Caco-2 (cell line): ENCODE results near the gene DBH. TPM values are rescaled to one million over a fixed set of nuclear protein-coding genes. Genes with fewer than 3 reads are reported as not detected.

Experiments
- BruUV-seq: library from RNA; stranded (reverse); fragments of 400-500 nt; replicated peaks from 2 replicates; lab custom pipeline; 2021; lab: Mats Ljungman, UMichigan
- CTCF ChIA-PET: fragments of 300-600 bp; sonication (Branson Sonifier 250); formaldehyde crosslinking; loops from one replicate; lab custom pipeline; 2022; ENCODE audit warnings: antibody characterized with exemption; lab: Charles Lee
- POLR2A ChIA-PET: fragments of 300-600 bp; sonication (Branson Sonifier 250); formaldehyde crosslinking; loops from one replicate; lab custom pipeline; 2022; ENCODE audit warnings: antibody characterized with exemption; lab: Charles Lee
- DNase-seq, 2 experiments: peaks; one replicate each; pipeline versions ENCODE4 v3.0.0 to v3.0.0-alpha.2; 2020 to 2022
- H3K27me3 ChIP-seq: replicated peaks from 2 replicates; pipeline ENCODE4 v1.6.0; 2011; ENCODE audit warnings: low read length; ENCODE audit not compliant: control insufficient read depth, insufficient read depth
- H3K36me3 ChIP-seq: 2 replicates; pipeline ENCODE4 v1.5.1; 2011; ENCODE audit warnings: low read length; ENCODE audit not compliant: control insufficient read depth, insufficient read depth
- H3K4me1 ChIP-seq: fragments of 250-450 bp; sonication (Bioruptor Pico); 2 replicates; pipeline ENCODE4 v1.5.1; 2020; ENCODE audit warnings: mild to moderate bottlenecking
- H3K4me3 ChIP-seq: 2 replicates; pipeline ENCODE4 v1.5.1; 2011; ENCODE audit warnings: low read depth, mild to moderate bottlenecking, control low read depth, low read length
- H3K9me3 ChIP-seq: fragments of 250-450 bp; sonication (Bioruptor Pico); 2 replicates; pipeline ENCODE4 v1.5.1; 2020; ENCODE audit warnings: mild to moderate bottlenecking, moderate library complexity
- H3K27ac Mint-ChIP-seq: one replicate; pipeline ENCODE4 v1.8.0; 2022; ENCODE audit warnings: mixed read lengths; ENCODE audit not compliant: unreplicated experiment
- H3K27me3 Mint-ChIP-seq: one replicate; pipeline ENCODE4 v1.8.0; 2022; ENCODE audit warnings: mixed read lengths; ENCODE audit not compliant: insufficient read depth, unreplicated experiment
- H3K36me3 Mint-ChIP-seq: one replicate; pipeline ENCODE4 v1.8.0; 2022; ENCODE audit warnings: mild to moderate bottlenecking, mixed read lengths; ENCODE audit not compliant: insufficient read depth, unreplicated experiment
- H3K4me1 Mint-ChIP-seq: one replicate; pipeline ENCODE4 v1.8.0; 2022; ENCODE audit warnings: low read depth, mixed read lengths; ENCODE audit not compliant: unreplicated experiment
- H3K4me3 Mint-ChIP-seq: one replicate; pipeline ENCODE4 v1.8.0; 2022; ENCODE audit warnings: mild to moderate bottlenecking, moderate library complexity, mixed read lengths; ENCODE audit not compliant: unreplicated experiment
- H3K9me3 Mint-ChIP-seq: one replicate; pipeline ENCODE4 v1.8.0; 2022; ENCODE audit warnings: mixed read lengths; ENCODE audit not compliant: unreplicated experiment
- intact Hi-C: fragments of 100-400 bp; cut with micrococcal nuclease; formaldehyde crosslinking; loops from one replicate; pipeline ENCODE4 v1.10.0; 2022; ENCODE audit not compliant: unreplicated experiment
- total RNA-seq: library from RNA; stranded (reverse); gene quantifications from 2 replicates; pipeline ENCODE4 v1.2.3, GENCODE V29; 2022
- TF ChIP-seq, protein P1 (sequence below), 2 experiments: fragments of 200-600 bp in 1 of 2; IDR thresholded peaks; 1 replicate in 1 of 2; 2 replicates in 1 of 2; pipeline versions ENCODE4 v1.5.1 to v1.8.0; 2011 to 2022; ENCODE audit warnings: antibody characterized with exemption in 1 of 2, control low read depth in 1 of 2, inconsistent platforms in 1 of 2, low read depth in 1 of 2, low read length in 1 of 2, mild to moderate bottlenecking in 1 of 2, moderate library complexity in 1 of 2; ENCODE audit not compliant: insufficient read depth in 1 of 2, severe bottlenecking in 1 of 2, unreplicated experiment in 1 of 2

Gene DBH
- total RNA-seq, 1 experiment from 2014 or later, result not detected

DNA sequence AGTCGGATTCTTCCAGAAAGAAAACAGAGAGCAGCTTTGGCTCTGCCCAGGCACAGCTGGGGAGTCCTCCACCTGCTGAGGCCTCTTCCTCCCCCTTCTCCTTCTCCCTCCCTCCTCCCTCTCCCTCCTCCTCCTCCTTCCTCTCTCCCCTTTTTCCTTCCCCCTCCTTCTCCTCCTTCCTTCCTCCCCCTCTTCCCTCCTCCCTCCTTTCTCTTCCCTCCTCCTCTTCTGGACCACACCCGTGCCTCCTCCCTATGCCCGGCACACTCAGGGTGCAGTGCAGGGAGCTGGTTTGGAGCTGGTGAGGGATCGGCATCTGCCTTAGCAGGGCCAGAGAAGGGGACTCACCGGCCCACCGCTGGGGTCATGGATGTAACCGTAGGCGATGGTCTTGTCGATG lies 30.2 kb downstream of the DBH start:
- Histone ChIP-seq H3K9me3 (no peaks in the 10 kb centered on the region; the same call in 1 of the 2 replicates), H3K27me3 (no peaks in the 10 kb centered on the region), H3K4me1 (no peaks in the 10 kb centered on the region), H3K36me3 (no peaks in the 10 kb centered on the region), H3K4me3 (no peak overlapping the region)
- Mint-ChIP-seq H3K36me3 (peaks cover 7% of the 10 kb centered on the region), H3K4me3 (no peak overlapping the region), H3K27me3 (no peaks in the 10 kb centered on the region), H3K27ac (no peak overlapping the region), H3K9me3 (no peaks in the 10 kb centered on the region), H3K4me1 (no peaks in the 10 kb centered on the region)
- no TSS peak for BruUV-seq
- ChIA-PET POLR2A (no interaction called here), CTCF (no interaction called here)
- intact Hi-C loops, result no loop called here
- TF ChIP-seq, protein P1, sequence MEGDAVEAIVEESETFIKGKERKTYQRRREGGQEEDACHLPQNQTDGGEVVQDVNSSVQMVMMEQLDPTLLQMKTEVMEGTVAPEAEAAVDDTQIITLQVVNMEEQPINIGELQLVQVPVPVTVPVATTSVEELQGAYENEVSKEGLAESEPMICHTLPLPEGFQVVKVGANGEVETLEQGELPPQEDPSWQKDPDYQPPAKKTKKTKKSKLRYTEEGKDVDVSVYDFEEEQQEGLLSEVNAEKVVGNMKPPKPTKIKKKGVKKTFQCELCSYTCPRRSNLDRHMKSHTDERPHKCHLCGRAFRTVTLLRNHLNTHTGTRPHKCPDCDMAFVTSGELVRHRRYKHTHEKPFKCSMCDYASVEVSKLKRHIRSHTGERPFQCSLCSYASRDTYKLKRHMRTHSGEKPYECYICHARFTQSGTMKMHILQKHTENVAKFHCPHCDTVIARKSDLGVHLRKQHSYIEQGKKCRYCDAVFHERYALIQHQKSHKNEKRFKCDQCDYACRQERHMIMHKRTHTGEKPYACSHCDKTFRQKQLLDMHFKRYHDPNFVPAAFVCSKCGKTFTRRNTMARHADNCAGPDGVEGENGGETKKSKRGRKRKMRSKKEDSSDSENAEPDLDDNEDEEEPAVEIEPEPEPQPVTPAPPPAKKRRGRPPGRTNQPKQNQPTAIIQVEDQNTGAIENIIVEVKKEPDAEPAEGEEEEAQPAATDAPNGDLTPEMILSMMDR (IDR thresholded peaks at IDR 0.05; ENCODE audit: insufficient read depth in 1 of 2, low read depth in 1 of 2, low read length in 1 of 2, severe bottlenecking in 1 of 2, unreplicated experiment in 1 of 2), result no peak
- DNase-seq, result no peak

DNA sequence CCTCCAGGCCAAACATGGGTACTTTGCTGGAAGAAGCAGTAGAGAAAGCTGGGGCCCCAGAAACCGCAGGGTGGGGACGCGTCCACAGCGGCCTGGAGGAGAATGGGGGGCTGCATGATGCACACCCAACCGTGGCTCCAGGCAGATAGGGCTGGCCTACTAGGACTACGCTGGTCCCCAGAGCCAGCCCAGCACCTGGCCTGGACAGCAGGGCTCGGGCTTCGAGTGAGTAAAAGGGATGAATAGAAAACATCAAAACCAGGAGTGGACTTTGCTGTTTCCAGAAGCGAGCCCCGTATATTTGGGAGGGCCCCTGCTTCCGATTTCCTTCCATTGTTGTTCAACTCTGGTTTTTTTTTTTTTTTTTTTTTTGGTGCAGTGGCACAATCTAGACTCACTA lies 30.7 kb downstream of the DBH start:
- peaks cover 8% of the 10 kb centered on the region for H3K36me3 Mint-ChIP-seq
- ChIA-PET POLR2A (no interaction called here), CTCF (no interaction called here)
- Histone ChIP-seq H3K27me3 (no peaks in the 10 kb centered on the region), H3K9me3 (peaks cover 4% of the 10 kb centered on the region; the same call in 1 of the 2 replicates), H3K4me1 (no peaks in the 10 kb centered on the region), H3K4me3 (no peak overlapping the region), H3K36me3 (no peaks in the 10 kb centered on the region)
- no peak for DNase-seq
- H3K27ac Mint-ChIP-seq, result no peak overlapping the region
- H3K27me3 Mint-ChIP-seq, result no peaks in the 10 kb centered on the region
- BruUV-seq, result no TSS peak
- H3K4me3 Mint-ChIP-seq, result no peak overlapping the region
- TF ChIP-seq, protein P1 (IDR thresholded peaks at IDR 0.05; ENCODE audit: insufficient read depth in 1 of 2, low read depth in 1 of 2, low read length in 1 of 2, severe bottlenecking in 1 of 2, unreplicated experiment in 1 of 2), result no peak
- intact Hi-C loops, result no loop called here
- no peaks in the 10 kb centered on the region for H3K9me3 Mint-ChIP-seq
- H3K4me1 Mint-ChIP-seq, result no peaks in the 10 kb centered on the region

DNA sequence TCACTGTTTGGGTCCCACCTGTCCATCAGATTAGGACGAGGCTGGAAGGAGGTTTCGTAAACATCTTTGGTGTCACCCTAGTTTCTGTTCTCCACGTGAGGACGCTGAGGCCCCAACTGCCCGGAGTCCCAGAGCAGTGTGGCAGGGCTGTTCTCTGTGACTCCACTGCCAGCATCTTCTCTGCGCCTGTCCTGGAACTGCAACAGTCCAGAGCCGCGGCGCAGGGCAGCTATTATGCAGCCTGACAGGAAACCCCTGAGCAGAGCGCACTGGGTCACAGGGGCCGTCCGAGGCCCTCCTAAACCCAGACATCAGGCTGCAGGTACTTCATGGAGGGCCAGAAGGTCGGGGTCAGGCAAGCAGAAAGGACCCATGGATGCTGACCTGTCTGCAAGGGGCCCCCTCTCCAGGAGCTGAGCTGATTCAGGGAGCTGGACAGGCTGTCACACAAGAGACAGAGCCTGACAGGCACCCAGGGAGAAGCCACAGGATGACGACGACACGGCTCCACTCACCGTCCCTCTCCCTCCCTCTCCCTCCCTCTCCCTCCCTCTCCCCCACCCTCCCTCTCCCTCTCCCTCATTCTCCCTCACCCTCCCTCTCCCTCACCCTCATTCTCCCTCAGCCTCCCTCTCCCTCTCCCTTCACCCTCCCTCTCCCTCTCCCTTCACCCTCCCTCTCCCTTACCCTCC lies 31.7 kb downstream of the DBH start:
- Histone ChIP-seq H3K36me3 (no peaks in the 10 kb centered on the region), H3K27me3 (no peaks in the 10 kb centered on the region), H3K4me3 (no peak overlapping the region), H3K4me1 (no peaks in the 10 kb centered on the region), H3K9me3 (peaks cover 7% of the 10 kb centered on the region; the same call in 1 of the 2 replicates)
- intact Hi-C loops, result no loop called here
- POLR2A ChIA-PET, result no interaction called here
- Mint-ChIP-seq H3K27ac (no peak overlapping the region), H3K9me3 (no peaks in the 10 kb centered on the region), H3K4me3 (no peak overlapping the region), H3K36me3 (peaks cover 13% of the 10 kb centered on the region), H3K4me1 (no peaks in the 10 kb centered on the region), H3K27me3 (no peaks in the 10 kb centered on the region)
- BruUV-seq, result no TSS peak
- no peak for DNase-seq
- CTCF ChIA-PET, result no interaction called here
- TF ChIP-seq, protein P1 (IDR thresholded peaks at IDR 0.05; ENCODE audit: insufficient read depth in 1 of 2, low read depth in 1 of 2, low read length in 1 of 2, severe bottlenecking in 1 of 2, unreplicated experiment in 1 of 2), result no peak
